VCaP (cell line): ENCODE results near the gene VPS25.

Experiments
- H3K27ac ChIP-seq: fragments of 450-650 bp; 2 replicates; pipeline ENCODE4 v1.5.1; 2017
- TF ChIP-seq, protein P1 (sequence below): fragments of 450-650 bp; conservative IDR thresholded peaks from 2 replicates; pipeline ENCODE4 v1.5.1; 2017; ENCODE audit warnings: mild to moderate bottlenecking, moderate library complexity

VPS25 gene

DNA sequence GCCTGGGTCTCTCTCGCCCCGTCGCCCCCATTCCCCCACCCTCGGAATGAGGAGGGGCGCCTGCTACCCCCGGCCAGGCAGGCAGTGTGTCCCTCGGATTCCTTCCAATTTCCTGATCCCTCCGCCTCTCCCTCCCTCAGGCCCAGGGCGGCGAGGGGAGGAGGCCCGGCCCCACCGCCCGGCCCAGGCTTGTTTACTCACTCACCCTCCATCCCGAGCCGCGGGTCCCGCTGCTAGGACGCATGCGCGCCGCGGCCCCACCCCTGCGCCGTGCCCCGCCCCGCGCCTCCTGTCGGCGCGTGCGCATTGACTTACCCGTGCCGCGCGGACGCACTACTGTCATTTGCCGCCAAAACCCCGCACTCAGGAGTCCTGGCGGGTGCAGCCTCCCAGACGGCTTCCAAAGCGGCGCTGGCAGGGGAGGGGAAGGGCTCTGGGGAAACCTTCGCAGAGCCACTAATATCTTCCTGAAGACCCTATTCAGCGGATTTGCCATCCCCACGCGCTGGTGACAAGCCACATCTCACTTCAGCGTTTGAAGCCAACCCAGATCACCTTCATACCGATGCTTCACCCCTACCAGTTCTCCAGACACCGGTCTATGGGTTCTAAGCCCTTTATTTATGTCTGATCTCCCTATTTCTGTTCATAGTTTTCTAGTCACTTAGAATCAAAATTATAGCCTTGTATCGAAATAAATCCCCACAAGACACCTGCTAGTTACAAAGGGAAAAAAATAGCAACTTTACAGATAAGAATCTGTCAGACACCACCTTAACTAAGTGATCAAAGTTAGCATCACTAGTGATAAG lies 28.2 kb upstream of the VPS25 start, which contains the start of gene EZH1:
Gene EZH1, minus strand, starts transcription at position 235 of the 812 bp plus-strand sequence. CDS start 16,099 bp downstream, outside the sequence.
- TF ChIP-seq, protein P1, sequence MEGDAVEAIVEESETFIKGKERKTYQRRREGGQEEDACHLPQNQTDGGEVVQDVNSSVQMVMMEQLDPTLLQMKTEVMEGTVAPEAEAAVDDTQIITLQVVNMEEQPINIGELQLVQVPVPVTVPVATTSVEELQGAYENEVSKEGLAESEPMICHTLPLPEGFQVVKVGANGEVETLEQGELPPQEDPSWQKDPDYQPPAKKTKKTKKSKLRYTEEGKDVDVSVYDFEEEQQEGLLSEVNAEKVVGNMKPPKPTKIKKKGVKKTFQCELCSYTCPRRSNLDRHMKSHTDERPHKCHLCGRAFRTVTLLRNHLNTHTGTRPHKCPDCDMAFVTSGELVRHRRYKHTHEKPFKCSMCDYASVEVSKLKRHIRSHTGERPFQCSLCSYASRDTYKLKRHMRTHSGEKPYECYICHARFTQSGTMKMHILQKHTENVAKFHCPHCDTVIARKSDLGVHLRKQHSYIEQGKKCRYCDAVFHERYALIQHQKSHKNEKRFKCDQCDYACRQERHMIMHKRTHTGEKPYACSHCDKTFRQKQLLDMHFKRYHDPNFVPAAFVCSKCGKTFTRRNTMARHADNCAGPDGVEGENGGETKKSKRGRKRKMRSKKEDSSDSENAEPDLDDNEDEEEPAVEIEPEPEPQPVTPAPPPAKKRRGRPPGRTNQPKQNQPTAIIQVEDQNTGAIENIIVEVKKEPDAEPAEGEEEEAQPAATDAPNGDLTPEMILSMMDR = no peak
- peak within 1 kb of the TSS; percentile 92 for H3K27ac ChIP-seq

DNA sequence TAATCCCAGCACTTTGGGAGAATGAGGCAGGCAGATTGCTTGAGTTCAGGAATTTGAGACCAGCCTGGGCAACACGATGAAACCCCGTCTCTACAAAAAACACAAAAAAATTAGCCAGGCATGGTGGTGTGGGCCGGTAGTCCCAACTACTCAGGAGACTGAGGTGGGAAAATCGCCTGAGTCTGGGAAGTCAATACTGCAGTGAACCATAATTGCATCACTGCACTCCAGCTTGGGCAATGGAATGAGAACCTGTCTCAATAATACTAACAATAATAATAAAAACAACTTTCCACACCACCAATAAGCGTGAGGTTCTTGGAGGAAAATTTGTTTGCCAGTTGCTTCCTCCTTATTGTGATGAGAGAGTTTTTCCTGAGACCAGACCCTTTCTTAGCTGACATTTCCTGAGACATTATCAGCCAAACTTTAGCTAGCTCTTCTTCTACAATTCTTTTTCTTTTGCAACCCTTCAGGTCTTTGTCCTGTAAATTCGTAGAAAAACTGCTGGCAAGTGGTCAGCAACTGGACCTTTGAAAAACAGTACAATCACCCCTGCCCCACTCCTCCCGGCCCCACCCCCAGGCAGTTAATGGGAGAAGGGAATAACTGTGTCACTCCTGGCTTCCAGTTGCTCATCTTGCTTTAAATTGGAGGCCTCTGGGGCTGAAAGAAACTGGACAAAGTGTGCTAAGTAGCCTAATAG lies 24.9 kb upstream of the VPS25 start:
- TF ChIP-seq, protein P1 = no peak
- peak overlapping the region; percentile 36 for H3K27ac ChIP-seq

DNA sequence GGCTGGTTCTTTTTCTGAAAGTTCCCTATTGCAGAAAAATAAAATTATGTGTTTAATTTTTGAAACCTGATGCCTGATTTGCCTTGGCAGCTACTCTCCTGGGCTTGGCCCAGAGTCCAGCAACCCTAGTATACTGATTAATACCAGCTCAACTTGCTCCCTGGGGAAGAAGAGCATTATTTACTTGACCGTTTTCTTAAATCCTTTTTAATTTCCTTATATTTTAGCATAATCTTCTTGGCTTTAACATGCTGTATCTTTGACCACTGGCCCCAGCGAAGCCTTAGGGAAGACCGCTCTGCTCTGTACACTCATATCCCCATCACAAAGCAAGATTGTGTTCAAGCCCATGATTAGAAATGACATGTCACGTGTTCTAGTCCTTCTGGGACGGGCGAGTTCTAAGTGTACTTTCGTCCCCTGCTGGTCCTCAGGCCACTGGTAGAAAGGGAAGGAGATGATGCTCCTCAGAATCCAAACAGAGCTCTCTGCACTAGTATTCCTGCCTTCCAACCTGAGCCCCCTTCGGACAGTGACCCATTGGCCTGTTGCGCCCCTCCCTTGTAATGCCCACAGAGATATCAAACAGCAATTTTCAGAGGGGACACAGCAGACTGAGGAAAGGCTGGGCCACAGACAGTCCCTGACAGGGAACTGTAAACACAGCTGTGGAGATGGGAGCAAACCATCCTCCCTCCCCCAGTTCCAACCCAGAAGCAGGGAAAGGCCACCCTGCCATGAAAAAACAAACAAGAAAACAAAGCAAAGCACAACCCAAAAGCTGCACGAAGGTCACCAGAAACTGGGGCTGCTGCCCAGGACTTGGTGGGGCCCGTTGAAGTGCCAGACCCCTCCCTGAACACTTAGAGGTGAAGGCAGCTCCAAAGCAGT lies 24.1 kb upstream of the VPS25 start:
- peak overlapping the region; percentile 36 for H3K27ac ChIP-seq
- TF ChIP-seq, protein P1 = no peak

DNA sequence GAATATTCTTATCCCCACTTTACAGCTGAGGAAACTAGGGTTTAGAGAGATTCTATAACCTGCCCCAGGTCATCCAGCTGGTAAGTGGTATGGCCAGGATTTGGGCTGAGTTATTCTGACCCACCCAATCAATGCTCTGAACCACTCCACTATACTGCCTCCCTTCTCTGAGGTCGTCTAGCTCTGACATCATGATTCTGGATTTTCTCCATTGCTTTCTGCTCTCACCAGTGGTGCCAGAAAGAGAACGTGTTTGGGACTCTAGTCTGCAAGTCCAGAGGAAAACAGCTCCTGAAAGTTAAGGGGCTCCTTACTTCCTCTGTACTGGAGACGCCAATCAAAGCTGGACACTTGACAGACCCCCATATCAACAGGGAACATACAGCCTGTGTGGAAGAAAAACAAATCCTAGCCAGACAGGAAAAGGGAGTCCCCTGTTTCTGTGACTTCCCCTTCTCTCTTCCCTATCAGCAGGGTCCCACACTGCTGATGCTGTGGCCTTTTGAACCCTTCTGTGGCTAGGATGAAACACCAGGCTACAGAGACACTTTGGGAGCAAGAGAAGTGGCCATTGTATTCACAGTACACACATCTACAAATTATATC lies 22.4 kb upstream of the VPS25 start:
- TF ChIP-seq, protein P1 = no peak
- H3K27ac ChIP-seq = no peak overlapping the region

DNA sequence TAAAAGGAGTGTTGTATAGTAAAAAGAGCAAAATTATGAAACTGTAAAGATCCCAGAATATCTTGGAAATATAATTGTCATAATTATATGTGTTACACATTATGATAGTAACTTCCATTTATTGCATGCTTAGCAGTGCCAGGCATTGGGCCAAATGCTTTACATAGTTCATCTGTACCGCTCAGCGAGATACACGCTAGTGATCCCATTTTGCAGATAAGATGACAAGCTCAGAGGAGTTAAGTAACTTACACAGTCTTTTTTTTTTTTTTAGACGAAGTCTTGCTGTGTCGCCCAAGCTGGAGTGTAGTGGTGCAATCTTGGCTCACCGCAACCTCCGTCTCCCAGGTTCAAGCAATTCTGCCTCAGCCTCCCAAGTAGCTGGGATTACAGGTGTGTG lies 21.6 kb upstream of the VPS25 start:
- H3K27ac ChIP-seq = no peak overlapping the region
- TF ChIP-seq, protein P1 = no peak

DNA sequence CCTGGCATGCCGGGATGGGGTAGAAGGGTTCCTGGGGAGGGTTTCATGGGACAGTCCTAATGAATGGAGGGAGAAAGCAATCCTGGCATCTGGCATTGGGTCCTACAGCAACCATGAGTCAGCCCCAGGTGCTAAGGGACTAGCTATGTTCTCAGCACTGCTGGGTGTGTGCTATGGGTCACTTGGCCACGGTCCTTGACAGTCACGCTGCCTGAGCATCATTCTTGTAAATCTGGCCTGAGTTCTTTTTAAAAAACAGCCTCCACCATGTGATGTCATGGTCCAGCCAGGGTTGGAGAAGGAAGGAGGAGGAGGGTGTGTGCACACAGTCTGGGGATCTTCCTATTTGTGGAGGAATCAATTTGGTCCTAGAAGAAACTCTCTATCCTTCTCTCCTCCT lies 18.5 kb upstream of the VPS25 start:
- TF ChIP-seq, protein P1 = no peak
- peak overlapping the region; percentile 17 for H3K27ac ChIP-seq
